ENCODE measurements around the gene IGLL5.

DNA sequence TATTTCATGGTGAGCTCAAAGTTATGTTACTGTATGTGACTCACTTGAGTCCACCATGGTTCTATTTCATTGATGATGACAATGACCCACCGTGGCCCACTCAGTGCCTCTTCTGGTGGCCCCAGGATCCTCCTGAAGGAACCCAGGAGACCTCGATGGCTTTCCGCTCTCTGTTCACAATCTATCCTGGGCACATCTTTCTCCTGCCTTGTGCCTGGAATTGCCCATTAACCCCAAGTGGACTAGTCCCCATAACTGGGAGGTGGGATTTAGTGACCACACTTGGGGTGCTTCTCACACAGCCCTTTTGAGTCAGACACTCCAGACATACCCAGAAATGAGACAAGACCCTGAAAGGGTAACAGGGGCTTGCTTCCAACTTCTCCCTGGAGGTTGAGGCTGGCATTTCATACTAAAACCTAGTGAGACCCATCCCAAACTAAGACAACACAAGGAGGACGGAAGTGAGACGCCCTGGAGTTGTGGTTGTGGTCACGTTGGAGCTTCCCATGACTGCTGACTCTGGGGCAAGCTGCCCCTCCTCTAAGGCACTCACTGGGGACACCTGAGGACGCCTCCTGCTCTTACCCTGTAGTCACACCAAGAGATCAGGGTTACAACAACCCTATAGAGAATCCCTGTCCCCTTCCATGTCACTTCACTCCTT lies 22.1 kb downstream of the IGLL5 start:
- TF ChIP-seq, protein P1, sequence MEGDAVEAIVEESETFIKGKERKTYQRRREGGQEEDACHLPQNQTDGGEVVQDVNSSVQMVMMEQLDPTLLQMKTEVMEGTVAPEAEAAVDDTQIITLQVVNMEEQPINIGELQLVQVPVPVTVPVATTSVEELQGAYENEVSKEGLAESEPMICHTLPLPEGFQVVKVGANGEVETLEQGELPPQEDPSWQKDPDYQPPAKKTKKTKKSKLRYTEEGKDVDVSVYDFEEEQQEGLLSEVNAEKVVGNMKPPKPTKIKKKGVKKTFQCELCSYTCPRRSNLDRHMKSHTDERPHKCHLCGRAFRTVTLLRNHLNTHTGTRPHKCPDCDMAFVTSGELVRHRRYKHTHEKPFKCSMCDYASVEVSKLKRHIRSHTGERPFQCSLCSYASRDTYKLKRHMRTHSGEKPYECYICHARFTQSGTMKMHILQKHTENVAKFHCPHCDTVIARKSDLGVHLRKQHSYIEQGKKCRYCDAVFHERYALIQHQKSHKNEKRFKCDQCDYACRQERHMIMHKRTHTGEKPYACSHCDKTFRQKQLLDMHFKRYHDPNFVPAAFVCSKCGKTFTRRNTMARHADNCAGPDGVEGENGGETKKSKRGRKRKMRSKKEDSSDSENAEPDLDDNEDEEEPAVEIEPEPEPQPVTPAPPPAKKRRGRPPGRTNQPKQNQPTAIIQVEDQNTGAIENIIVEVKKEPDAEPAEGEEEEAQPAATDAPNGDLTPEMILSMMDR (IDR thresholded peaks at IDR 0.05; ENCODE audit: low read length) = no peak
- TF ChIP-seq EZH2phosphoT487 (IDR thresholded peaks at IDR 0.05; ENCODE audit: low read length) = no peak
